Adrenal gland (tissue), 12 donors: ENCODE results near the gene CRISPLD2. TPM values are rescaled to one million over a fixed set of nuclear protein-coding genes. Genes with fewer than 3 reads are reported as not detected.
A peak's percentile ranks its signal among the peaks of the same experiment; 100 is the strongest.

ENCODE experiments used
- DNase-seq, 7 donors: peaks; one replicate each; pipeline ENCODE4 v3.0.0-alpha.2; 2019 to 2020
- H3K27ac ChIP-seq, 5 donors: fragments of 200-600 bp; sonication (generic) in 4 of 5; 1 replicate in 3 of 5; 2 replicates in 2 of 5; pipeline versions ENCODE4 v1.5.1 to v1.8.0; 2016 to 2020; ENCODE audit warnings: mild to moderate bottlenecking in 1 of 5
- H3K27me3 ChIP-seq: fragments of 200-600 bp; 2 replicates; pipeline ENCODE4 v1.8.0; 2021
- H3K36me3 ChIP-seq, 2 donors: fragments of 200-600 bp; replicated peaks in 1 of 2; 1 replicate in 1 of 2; 2 replicates in 1 of 2; pipeline versions ENCODE4 v1.5.1 to v1.8.0; 2018 to 2022
- H3K4me1 ChIP-seq, 2 donors: fragments of 200-600 bp; replicated peaks in 1 of 2; 1 replicate in 1 of 2; 2 replicates in 1 of 2; pipeline versions ENCODE4 v1.5.1 to v1.8.0; 2018 to 2021
- H3K4me3 ChIP-seq, 4 donors: fragments of 200-600 bp; sonication (generic) in 3 of 4; one replicate each; pipeline ENCODE4 v1.5.1; 2016 to 2018
- H3K9me3 ChIP-seq, 3 donors: fragments of 200-600 bp; sonication (generic) in 1 of 3; replicated peaks in 1 of 3; 1 replicate in 2 of 3; 2 replicates in 1 of 3; pipeline versions ENCODE4 v1.5.1 to v1.8.0; 2016 to 2021
- POLR2A ChIP-seq, 2 donors: fragments of 450-650 bp; IDR thresholded peaks; one replicate each; pipeline ENCODE4 v1.6.1; 2017; ENCODE audit warnings: antibody characterized with exemption in 2 of 2, mild to moderate bottlenecking in 2 of 2, moderate library complexity in 1 of 2
- WGBS, 4 donors: extraction: QIAGEN DNeasy Blood & Tissue Kit in 2 of 4; methylation state at CpG; one replicate each; pipeline versions ENCODE4 v1.1.5 to v1.1.7; 2013 to 2017; 5-methylcytosine and 5-hydroxymethylcytosine counted together
- intact Hi-C, 2 donors: fragments of 100-400 bp; cut with DNase I; formaldehyde crosslinking; loops; one replicate each; pipeline versions ENCODE4 v1.14.1 to v1.15.0; 2022 to 2023
- polyA plus RNA-seq, 3 donors: library from polyadenylated mRNA; stranded (reverse); fragments of 200-250 nt in 2 of 3; fragments of 350-450 nt in 1 of 3; fragmentation: Illumina TruSeq in 1 of 3; extraction: RNeasy Lipid Tissue Mini Kit (QIAGEN cat#74804) in 1 of 3; gene quantifications; one replicate each; pipeline ENCODE4 v1.2.3, GENCODE V29; 2013 to 2014
- total RNA-seq, 9 donors: library from RNA; depleted of rRNA in 4 of 9; stranded (reverse); fragments of >200 nt in 4 of 9; fragments of 120-200 nt in 1 of 9; fragmentation: NEBNext Ultra II Directional in 1 of 9; extraction: Animal tissue kit (Norgen Biotek cat#: 25700) in 1 of 9; gene quantifications; one replicate each; pipeline versions ENCODE4 v1.1.0 to v1.2.4, GENCODE V29; 2013 to 2023
- TF ChIP-seq, protein P1 (sequence below), 6 experiments: fragments of 450-650 bp in 4 of 6; fragments of 200-600 bp in 2 of 6; sonication (generic) in 1 of 6; IDR thresholded peaks; 1 replicate in 5 of 6; 2 replicates in 1 of 6; pipeline versions ENCODE4 v1.5.1 to v1.8.0; 2016 to 2021; ENCODE audit warnings: antibody characterized with exemption in 6 of 6, mild to moderate bottlenecking in 2 of 6, moderate library complexity in 1 of 6
- donor health status: healthy with polysubstance abuse.
- donor health status: Bipolar disorder and iron deficiency.
- donor health status: DM: yes; HTN: yes; CAD: no.
- donor health status: DM: no; HTN: no; CAD: no.
- donor health status: DM: no; HTN: no; CAD: no.
- donor health status: DM: yes; HTN: yes; CAD: no.

CRISPLD2 gene
- total and polyA plus RNA-seq, 12 donors, result 2.1 to 362 (median 57.5) TPM

GRCh38 chr16:84840687-84841627 lies 21.2 kb downstream of the CRISPLD2 start:
- H3K9me3 ChIP-seq, result no peaks in the 10 kb centered on the region
- TF ChIP-seq POLR2A (IDR thresholded peaks at IDR 0.05), result no peak
- TF ChIP-seq, protein P1, sequence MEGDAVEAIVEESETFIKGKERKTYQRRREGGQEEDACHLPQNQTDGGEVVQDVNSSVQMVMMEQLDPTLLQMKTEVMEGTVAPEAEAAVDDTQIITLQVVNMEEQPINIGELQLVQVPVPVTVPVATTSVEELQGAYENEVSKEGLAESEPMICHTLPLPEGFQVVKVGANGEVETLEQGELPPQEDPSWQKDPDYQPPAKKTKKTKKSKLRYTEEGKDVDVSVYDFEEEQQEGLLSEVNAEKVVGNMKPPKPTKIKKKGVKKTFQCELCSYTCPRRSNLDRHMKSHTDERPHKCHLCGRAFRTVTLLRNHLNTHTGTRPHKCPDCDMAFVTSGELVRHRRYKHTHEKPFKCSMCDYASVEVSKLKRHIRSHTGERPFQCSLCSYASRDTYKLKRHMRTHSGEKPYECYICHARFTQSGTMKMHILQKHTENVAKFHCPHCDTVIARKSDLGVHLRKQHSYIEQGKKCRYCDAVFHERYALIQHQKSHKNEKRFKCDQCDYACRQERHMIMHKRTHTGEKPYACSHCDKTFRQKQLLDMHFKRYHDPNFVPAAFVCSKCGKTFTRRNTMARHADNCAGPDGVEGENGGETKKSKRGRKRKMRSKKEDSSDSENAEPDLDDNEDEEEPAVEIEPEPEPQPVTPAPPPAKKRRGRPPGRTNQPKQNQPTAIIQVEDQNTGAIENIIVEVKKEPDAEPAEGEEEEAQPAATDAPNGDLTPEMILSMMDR (IDR thresholded peaks at IDR 0.05), result no peak
- peak overlapping the region in 1 of 5 donors; percentile 16 for H3K27ac ChIP-seq
- H3K4me1 ChIP-seq, result no peaks in the 10 kb centered on the region
- WGBS, 4 donors, result 83 to 87% (median 83%) methylated on average over 22 of the region's 22 CpGs
- no peak overlapping the region for H3K4me3 ChIP-seq
- intact Hi-C loops, result loop anchor here in 1 of 2 donors (10.0 kb wide), 1 partner anchor 114 kb away; no protein-coding TSS in a partner anchor
- H3K27me3 ChIP-seq, result no peaks in the 10 kb centered on the region
- DNase-seq, result no peak
- H3K36me3 ChIP-seq, result no peaks in the 10 kb centered on the region

GRCh38 chr16:84841787-84842300 lies 22.1 kb downstream of the CRISPLD2 start:
- Histone ChIP-seq H3K4me1 (no peaks in the 10 kb centered on the region), H3K4me3 (no peak overlapping the region), H3K27me3 (no peaks in the 10 kb centered on the region), H3K27ac (peak overlapping the region in 1 of 5 donors; percentile 55), H3K36me3 (no peaks in the 10 kb centered on the region), H3K9me3 (no peaks in the 10 kb centered on the region)
- TF ChIP-seq POLR2A (IDR thresholded peaks at IDR 0.05), result no peak
- TF ChIP-seq, protein P1 (IDR thresholded peaks at IDR 0.05), result no peak
- intact Hi-C loops, result loop anchor here in 1 of 2 donors (10.0 kb wide), 1 partner anchor 113 kb away; no protein-coding TSS in a partner anchor
- no peak for DNase-seq
- 49 to 57% (median 56%) methylated on average over 18 of the region's 18 CpGs for WGBS, 4 donors

DNA sequence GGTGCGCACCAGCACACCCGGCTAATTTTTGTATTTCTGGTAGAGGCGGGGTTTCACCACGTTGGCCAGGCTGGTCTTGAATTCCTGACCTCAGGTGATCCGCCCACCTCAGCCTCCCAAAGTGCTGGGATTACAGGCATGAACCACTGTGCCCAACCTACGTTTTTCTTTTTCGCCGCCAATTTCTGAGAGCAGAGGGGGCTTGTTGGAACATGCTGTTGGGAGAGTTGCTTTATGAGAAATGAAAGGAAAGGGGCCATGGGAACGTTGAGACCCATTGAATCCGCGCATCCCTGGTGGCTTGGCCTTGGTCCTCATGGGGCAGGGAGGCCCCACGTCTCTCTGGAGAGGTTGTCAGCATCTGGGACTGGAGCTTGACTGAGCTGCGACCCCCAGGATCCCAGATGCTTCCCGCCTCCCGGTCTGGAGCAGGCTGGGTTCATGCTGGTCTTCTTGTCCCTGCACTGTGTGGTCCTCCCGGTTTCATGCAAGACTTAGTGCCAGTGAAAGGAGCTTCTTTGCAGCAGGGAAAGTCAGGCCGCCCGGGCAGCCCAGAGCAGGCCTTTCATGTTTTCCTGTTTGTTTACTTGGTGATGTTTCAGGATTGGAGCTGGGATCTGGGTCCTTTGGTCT lies 22.8 kb downstream of the CRISPLD2 start:
- Histone ChIP-seq H3K4me1 (no peaks in the 10 kb centered on the region), H3K27ac (peak overlapping the region in 1 of 5 donors; percentile 69)

More for the DNA sequence above, 22.8 kb downstream of the CRISPLD2 start:
- H3K9me3 ChIP-seq, result no peaks in the 10 kb centered on the region
- TF ChIP-seq POLR2A (IDR thresholded peaks at IDR 0.05), result no peak
- TF ChIP-seq, protein P1 (IDR thresholded peaks at IDR 0.05), result no peak
- no peak for DNase-seq
- intact Hi-C loops, result loop anchor here in 1 of 2 donors (10.0 kb wide), 1 partner anchor 112 kb away; no protein-coding TSS in a partner anchor
- 71 to 79% (median 77%) methylated on average over 18 of the region's 18 CpGs for WGBS, 4 donors
- no peaks in the 10 kb centered on the region for H3K36me3 ChIP-seq
- H3K4me3 ChIP-seq, result no peak overlapping the region
- H3K27me3 ChIP-seq, result no peaks in the 10 kb centered on the region
